ENCODE results near the gene FN3KRP. TPM values are rescaled to one million over a fixed set of nuclear protein-coding genes. Genes with fewer than 3 reads are reported as not detected.

FN3KRP gene
- total and polyA plus RNA-seq, 2 donors (not counting 3 experiments of a cell fraction or from before 2014, with no cell fraction given) = 22.2 to 35.2 TPM

Small RNAs within 50 kb of the gene (microRNA-seq; reads per million reads assigned to microRNA genes)
- gene MIR4525 (ENCODE audit: borderline number of aligned reads, borderline replicate concordance) = not detected

Small RNAs within 50 kb of the gene (small RNA-seq; reads per million reads assigned to genes)
- gene MIR4525 (ENCODE audit: insufficient read depth, insufficient read length, low read depth, low replicate concordance) = not detected

Other genes starting within 250 kb of the FN3KRP start
- 75.1 and 79.3 TPM in 2 replicates for gene FOXK2, start 197.0 kb upstream of the FN3KRP start, total RNA-seq
- gene FOXK2, start 197.0 kb upstream of the FN3KRP start, polyA plus RNA-seq = 32.8 and 33.4 TPM in 2 replicates
- 62.0 and 63.8 TPM in 2 replicates for gene WDR45B, start 68.3 kb upstream of the FN3KRP start, total RNA-seq
- 73.4 and 76.7 TPM in 2 replicates for gene WDR45B, start 68.3 kb upstream of the FN3KRP start, polyA plus RNA-seq
- 5.5 TPM in 2 replicates for gene RAB40B, start 18.0 kb upstream of the FN3KRP start, total RNA-seq
- 9.3 and 13.2 TPM in 2 replicates for gene RAB40B, start 18.0 kb upstream of the FN3KRP start, polyA plus RNA-seq
- gene FN3K, start 18.9 kb downstream of the FN3KRP start, total RNA-seq = 8.3 and 12.0 TPM in 2 replicates
- 1.2 and 2.0 TPM in 2 replicates for gene FN3K, start 18.9 kb downstream of the FN3KRP start, polyA plus RNA-seq
- 145 and 163 TPM in 2 replicates for gene TBCD, start 35.4 kb downstream of the FN3KRP start, total RNA-seq
- gene TBCD, start 35.4 kb downstream of the FN3KRP start, polyA plus RNA-seq = 121 and 149 TPM in 2 replicates
- gene ZNF750, start 123.3 kb downstream of the FN3KRP start, total RNA-seq = 0.23 and 0.80 TPM in 2 replicates
- gene ZNF750, start 123.3 kb downstream of the FN3KRP start, polyA plus RNA-seq = 0.15 and 0.22 TPM in 2 replicates

Measured in endothelial cell of umbilical vein (primary cell).